Activated CD8-positive, alpha-beta memory T cell treated with anti-CD3 and anti-CD28 coated beads for 4 hours (primary cell): ENCODE data around the gene HIC1.

Source experiments
- DNase-seq, 2 donors: peaks; one replicate each; pipeline ENCODE4 v3.0.0-alpha.2; 2020; ENCODE audit warnings: low read depth in 2 of 2

The HIC1 gene

GRCh38 chr17:2059547-2060384 is 4.9 kb downstream of the HIC1 start:
- no peak for DNase-seq

GRCh38 chr17:2060385-2060658 is 5.4 kb downstream of the HIC1 start:
- no peak for DNase-seq

GRCh38 chr17:2060681-2061440 is 6.0 kb downstream of the HIC1 start:
- DNase-seq = no peak

GRCh38 chr17:2061441-2061958 is 6.6 kb downstream of the HIC1 start:
- no peak for DNase-seq

- DNase-seq = no peak
These were observed 7.8 kb downstream of the HIC1 start for GRCh38 chr17:2062571-2063183.

- DNase-seq = no peak
These were observed 8.6 kb downstream of the HIC1 start for GRCh38 chr17:2063261-2064146.

GRCh38 chr17:2064147-2064489 is 9.2 kb downstream of the HIC1 start:
- no peak for DNase-seq

GRCh38 chr17:2064520-2064971 is 9.6 kb downstream of the HIC1 start:
- DNase-seq = no peak

- DNase-seq = no peak
These were observed 10.3 kb downstream of the HIC1 start for GRCh38 chr17:2064980-2065785.

- no peak for DNase-seq
These were observed 11.1 kb downstream of the HIC1 start for GRCh38 chr17:2065949-2066400.

GRCh38 chr17:2067048-2067561 is 12.2 kb downstream of the HIC1 start:
- no peak for DNase-seq

GRCh38 chr17:2067608-2068024 is 12.7 kb downstream of the HIC1 start:
- DNase-seq = no peak

GRCh38 chr17:2068031-2068518 is 13.2 kb downstream of the HIC1 start:
- DNase-seq = no peak

- DNase-seq = no peak
These were observed 13.7 kb downstream of the HIC1 start for GRCh38 chr17:2068519-2069051.

GRCh38 chr17:2070241-2071023 is 15.5 kb downstream of the HIC1 start:
- no peak for DNase-seq

GRCh38 chr17:2071024-2071385 is 16.1 kb downstream of the HIC1 start:
- no peak for DNase-seq

- no peak for DNase-seq
These were observed 16.8 kb downstream of the HIC1 start for GRCh38 chr17:2071455-2072281.

- DNase-seq = no peak
These were observed 20.0 kb downstream of the HIC1 start for GRCh38 chr17:2074919-2075318.
